SJCRH30 (cell line): ENCODE measurements around the gene RGMA. TPM values are rescaled to one million over a fixed set of nuclear protein-coding genes. Genes with fewer than 3 reads are reported as not detected.
A peak's percentile ranks its signal among the peaks of the same experiment; 100 is the strongest.

Source experiments
- DNase-seq, 2 experiments: peaks; one replicate each; pipeline ENCODE4 v3.0.0-alpha.2; 2015 to 2020
- H3K27ac ChIP-seq: fragments of 250-450 bp; sonication (Bioruptor Pico); 2 replicates; pipeline ENCODE4 v1.5.1; 2020; ENCODE audit warnings: mild to moderate bottlenecking, moderate library complexity
- H3K27me3 ChIP-seq: fragments of 250-450 bp; sonication (Bioruptor Pico); 2 replicates; pipeline ENCODE4 v1.5.1; 2020; ENCODE audit warnings: mild to moderate bottlenecking, moderate library complexity
- H3K36me3 ChIP-seq: fragments of 250-450 bp; sonication (Bioruptor Pico); 2 replicates; pipeline ENCODE4 v1.5.1; 2020; ENCODE audit warnings: mild to moderate bottlenecking, moderate library complexity
- H3K4me1 ChIP-seq: fragments of 250-450 bp; sonication (Bioruptor Pico); 2 replicates; pipeline ENCODE4 v1.5.1; 2020; ENCODE audit warnings: mild to moderate bottlenecking, moderate library complexity
- H3K4me3 ChIP-seq: fragments of 250-450 bp; sonication (Bioruptor Pico); 2 replicates; pipeline ENCODE4 v1.5.1; 2020; ENCODE audit warnings: mild to moderate bottlenecking, moderate library complexity
- H3K9me3 ChIP-seq: fragments of 250-450 bp; sonication (Bioruptor Pico); replicated peaks from 2 replicates; pipeline ENCODE4 v1.5.1; 2020; ENCODE audit warnings: mild to moderate bottlenecking, moderate library complexity
- total RNA-seq: library from RNA; depleted of rRNA; stranded (reverse); fragments of >200 nt; shearing (Covaris generic); gene quantifications from 2 replicates; pipeline ENCODE4 v1.2.3, GENCODE V29; 2014

RGMA gene
- total RNA-seq, 1 experiment from 2014 or later = 52.7 TPM

DNA sequence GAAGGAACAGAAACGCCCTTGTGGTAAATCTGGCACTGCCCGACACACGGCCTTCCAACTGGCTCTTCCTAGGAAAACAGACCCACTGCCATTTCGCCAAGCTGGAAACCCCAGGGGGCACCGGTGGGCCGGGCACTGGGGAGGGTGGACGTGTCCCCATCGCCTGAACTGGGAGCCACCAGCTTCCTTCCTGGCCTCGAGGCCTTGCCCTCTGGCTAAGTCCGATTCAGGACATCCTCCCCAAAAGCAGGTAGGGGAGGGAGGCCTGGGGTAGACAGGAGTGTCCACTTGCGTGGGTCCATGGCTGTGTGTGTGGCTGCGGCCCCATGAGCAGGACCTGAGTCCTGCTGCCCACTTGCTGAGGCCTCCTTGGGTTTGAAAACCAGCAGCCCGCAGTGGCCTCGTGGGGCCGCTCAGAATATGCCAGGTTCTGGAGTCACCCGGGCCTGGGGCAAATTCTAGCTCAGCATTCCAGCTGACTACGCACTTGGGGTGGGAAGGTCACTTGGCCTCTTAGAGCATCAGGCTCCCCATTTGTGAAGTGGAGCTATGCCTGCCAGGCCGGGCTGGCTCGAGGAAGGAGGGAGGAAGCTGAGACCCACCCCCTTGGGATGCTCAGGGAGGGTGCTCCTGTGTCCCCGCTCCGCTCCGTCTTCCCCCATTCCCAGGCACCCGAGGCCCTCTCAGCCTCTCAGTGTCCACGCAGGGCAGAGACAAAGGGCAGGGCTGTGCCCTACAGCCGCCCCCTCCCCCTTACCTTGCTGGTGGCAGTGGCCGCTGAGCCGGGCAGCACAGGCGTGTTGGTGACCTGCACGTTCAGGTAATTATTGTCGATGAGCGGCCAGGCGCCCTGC lies 37.5 kb downstream of the RGMA start:
- Histone ChIP-seq H3K4me3 (no peak overlapping the region), H3K4me1 (no peaks in the 10 kb centered on the region), H3K9me3 (peaks cover 1% of the 10 kb centered on the region; the same call in 1 of the 2 replicates), H3K36me3 (peaks cover 91% of the 10 kb centered on the region), H3K27ac (no peak overlapping the region), H3K27me3 (no peaks in the 10 kb centered on the region)
- no peak for DNase-seq

DNA sequence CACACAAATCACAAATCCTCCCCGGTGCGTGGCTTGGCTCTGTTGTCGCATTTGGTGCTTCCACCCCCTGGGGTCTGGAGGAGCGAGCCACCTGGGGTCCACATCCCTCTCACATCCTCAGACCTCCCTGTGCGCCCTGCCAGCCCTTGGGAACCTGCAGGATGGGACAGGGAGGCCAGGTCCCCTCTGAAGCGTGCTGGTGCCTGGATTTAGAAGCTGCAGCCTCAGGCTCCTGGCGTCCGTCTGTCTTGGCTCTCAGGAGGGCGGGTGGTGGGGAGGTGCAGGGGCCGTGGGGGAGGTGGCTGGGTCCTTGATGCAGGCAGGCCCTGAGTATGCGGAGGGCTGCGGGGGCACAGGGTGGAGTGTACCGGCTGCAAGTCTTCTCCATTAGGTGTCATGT lies 38.4 kb downstream of the RGMA start:
- H3K9me3 ChIP-seq = peaks cover 8% of the 10 kb centered on the region; the same call in 1 of the 2 replicates

DNA sequence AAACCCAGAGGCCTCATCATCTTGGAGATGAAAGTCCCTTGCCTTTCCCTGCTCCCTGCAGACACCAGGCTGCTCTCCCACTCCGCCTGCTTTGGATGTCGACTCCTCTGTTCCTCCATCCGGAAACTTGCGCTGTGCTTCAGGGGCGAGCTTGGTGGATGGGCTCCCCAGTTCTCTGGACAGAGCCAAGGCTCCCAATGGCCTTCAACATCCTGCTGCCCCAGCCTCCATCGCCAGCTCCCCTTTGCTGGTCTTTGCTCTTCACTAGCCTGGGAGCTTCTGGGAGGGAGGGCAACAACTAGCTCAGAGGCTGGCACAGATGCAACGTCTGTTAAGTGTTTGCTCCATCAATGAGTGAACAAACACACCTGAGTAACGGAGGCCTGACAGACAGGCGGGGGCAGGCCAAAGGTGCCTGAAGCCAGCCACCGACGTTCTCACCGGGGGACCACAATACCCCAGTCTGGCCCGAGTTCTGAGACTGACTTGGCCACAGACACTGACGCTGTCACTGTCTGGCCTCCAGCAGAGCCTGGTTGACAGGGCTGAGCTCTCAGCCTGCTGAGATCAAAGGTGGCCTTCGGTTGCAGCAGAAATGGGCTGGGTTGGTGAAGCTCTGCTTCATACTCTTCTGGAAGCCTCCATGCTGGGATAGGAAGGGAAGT lies 39.0 kb downstream of the RGMA start:
- Histone ChIP-seq H3K9me3 (peaks cover 8% of the 10 kb centered on the region; the same call in 1 of the 2 replicates), H3K36me3 (peaks cover 93% of the 10 kb centered on the region), H3K27ac (no peak overlapping the region), H3K4me1 (no peaks in the 10 kb centered on the region), H3K4me3 (no peak overlapping the region), H3K27me3 (no peaks in the 10 kb centered on the region)
- DNase-seq = no peak

More for the DNA sequence above, 38.4 kb downstream of the RGMA start:
- H3K36me3 ChIP-seq = peaks cover 92% of the 10 kb centered on the region
- no peak overlapping the region for H3K4me3 ChIP-seq
- H3K4me1 ChIP-seq = no peaks in the 10 kb centered on the region
- DNase-seq = no peak
- no peaks in the 10 kb centered on the region for H3K27me3 ChIP-seq
- no peak overlapping the region for H3K27ac ChIP-seq

DNA sequence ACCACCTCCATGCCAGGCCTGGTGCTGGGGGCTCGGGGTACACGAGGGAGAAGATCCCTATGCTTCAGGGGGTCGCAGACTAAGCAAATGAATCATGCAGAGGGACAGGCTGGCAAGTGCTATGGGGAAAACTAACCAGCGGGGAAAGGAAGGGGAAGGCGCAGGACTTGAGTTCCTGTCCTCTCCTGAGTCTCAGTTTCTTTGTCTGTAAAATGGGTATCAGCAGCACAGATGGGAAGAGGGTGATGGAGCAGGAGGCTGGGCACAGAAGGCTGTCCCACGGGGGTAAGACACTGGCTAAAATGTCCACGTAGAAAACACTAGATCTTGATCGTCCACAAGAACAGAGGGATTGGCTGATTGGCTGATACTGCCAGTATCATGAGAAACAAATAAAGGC lies 39.8 kb downstream of the RGMA start:
- DNase-seq = no peak
- no peak overlapping the region for H3K27ac ChIP-seq
- no peaks in the 10 kb centered on the region for H3K27me3 ChIP-seq
- H3K4me3 ChIP-seq = no peak overlapping the region
- peaks cover 8% of the 10 kb centered on the region; the same call in 1 of the 2 replicates for H3K9me3 ChIP-seq
- peaks cover 92% of the 10 kb centered on the region for H3K36me3 ChIP-seq
- H3K4me1 ChIP-seq = no peaks in the 10 kb centered on the region

DNA sequence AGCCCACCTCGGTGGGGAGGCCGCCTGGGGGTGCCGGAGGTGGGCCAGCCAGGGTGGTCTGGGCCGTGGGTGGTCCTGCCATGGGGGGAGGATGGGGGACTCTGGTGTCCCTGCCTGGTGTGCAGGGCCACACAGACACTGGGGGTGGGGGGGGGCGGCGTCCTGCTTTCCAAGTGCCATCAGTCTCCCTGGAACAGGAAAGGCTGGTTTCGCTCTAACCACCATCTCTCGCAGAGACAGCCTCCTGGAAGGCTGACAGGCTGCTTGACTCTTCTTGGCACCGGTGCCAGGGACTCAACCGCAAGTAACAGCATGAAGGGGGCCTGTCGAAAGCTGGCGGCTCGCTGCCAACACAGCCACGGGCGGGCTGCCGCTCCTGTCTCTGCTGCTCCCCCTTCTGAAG lies 40.3 kb downstream of the RGMA start:
- Histone ChIP-seq H3K9me3 (peaks cover 8% of the 10 kb centered on the region; the same call in 1 of the 2 replicates), H3K4me1 (no peaks in the 10 kb centered on the region), H3K27me3 (no peaks in the 10 kb centered on the region), H3K27ac (no peak overlapping the region), H3K36me3 (peaks cover 93% of the 10 kb centered on the region), H3K4me3 (no peak overlapping the region)
- DNase-seq = peak in 1 of 2 experiments; percentile 37

DNA sequence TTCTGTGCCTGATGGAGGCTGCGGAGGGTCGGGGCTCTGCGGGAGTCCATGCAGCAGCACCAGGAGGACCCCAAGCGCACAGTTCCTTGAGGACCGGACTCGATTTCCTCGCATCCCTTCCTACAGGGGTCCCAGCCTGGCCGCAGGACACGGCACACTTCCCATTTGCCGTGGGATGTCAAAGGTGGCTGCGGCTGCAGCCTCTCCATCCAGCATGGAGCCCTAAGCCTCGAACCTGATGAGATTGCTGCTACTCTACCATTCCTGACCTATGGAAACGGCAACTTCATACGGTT lies 40.6 kb downstream of the RGMA start:
- DNase-seq = no peak
- H3K27ac ChIP-seq = no peak overlapping the region

DNA sequence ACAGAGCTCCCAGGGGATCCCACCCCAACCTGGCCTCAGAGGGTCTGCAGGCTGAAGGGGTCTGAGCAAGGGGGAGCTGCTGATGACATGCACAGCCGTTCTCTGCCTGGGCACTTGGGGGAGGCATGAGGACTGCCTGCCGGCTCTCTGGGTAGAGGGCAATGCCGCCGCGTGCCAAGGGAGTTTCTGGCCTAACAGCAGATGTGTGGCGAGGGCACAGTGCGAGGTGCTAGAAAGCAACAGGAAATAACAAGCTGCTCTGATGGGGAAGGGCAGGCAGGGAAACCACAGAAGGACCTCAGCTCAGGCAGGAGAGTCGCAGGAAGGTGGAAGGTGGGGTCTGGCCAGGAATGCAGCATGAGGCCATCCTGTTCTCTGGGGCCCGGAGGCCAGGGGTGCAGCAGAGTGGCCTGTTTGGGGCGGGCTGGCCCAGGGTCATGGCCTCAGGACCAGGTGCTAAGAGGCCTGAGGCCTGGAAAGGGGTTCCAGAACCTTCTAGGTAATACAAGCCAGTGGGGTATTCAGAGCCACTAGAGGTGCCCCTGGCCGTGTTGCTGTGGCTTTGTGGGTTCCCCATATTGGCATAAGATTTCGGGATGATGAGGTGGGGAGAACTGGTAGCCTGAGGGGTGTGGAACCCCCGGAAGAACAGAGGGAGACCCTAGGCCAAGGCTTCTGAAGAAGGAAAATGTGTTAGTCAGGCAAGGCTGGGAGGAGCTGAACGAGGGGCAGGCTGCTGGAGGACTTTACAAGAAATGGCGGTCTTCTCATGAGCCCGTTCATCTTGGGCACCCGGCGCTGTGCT lies 41.2 kb downstream of the RGMA start:
- Histone ChIP-seq H3K27ac (no peak overlapping the region), H3K9me3 (peaks cover 8% of the 10 kb centered on the region; the same call in 1 of the 2 replicates), H3K27me3 (no peaks in the 10 kb centered on the region), H3K36me3 (peaks cover 92% of the 10 kb centered on the region), H3K4me1 (no peaks in the 10 kb centered on the region), H3K4me3 (no peak overlapping the region)
- no peak for DNase-seq

More for the DNA sequence above, 40.6 kb downstream of the RGMA start:
- H3K9me3 ChIP-seq = peaks cover 8% of the 10 kb centered on the region; the same call in 1 of the 2 replicates
- H3K36me3 ChIP-seq = peaks cover 91% of the 10 kb centered on the region
- H3K27me3 ChIP-seq = no peaks in the 10 kb centered on the region
- H3K4me1 ChIP-seq = no peaks in the 10 kb centered on the region
- H3K4me3 ChIP-seq = no peak overlapping the region

DNA sequence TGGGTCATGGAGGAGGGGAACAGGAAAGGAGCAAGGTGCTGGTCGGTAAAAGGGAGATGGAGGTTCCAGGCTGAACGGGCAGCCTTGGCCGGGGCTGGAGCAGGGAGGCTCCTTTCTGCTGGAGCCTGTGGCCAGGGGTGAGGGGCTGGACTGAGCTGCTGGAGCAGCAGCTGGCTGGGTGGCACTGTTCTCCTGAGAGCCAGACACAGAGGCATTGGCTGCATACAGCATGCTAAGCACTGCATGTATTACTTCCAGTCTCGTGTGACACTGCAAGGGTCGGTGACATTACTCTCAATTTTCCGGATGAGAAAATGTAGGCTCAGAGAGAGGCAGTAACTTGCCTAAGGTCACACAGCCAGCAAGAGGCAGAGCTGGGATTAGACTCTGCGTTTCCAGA lies 42.3 kb downstream of the RGMA start:
- Histone ChIP-seq H3K4me1 (no peaks in the 10 kb centered on the region), H3K36me3 (peaks cover 89% of the 10 kb centered on the region), H3K4me3 (no peak overlapping the region), H3K9me3 (peaks cover 8% of the 10 kb centered on the region; the same call in 1 of the 2 replicates), H3K27me3 (no peaks in the 10 kb centered on the region), H3K27ac (no peak overlapping the region)
- no peak for DNase-seq

DNA sequence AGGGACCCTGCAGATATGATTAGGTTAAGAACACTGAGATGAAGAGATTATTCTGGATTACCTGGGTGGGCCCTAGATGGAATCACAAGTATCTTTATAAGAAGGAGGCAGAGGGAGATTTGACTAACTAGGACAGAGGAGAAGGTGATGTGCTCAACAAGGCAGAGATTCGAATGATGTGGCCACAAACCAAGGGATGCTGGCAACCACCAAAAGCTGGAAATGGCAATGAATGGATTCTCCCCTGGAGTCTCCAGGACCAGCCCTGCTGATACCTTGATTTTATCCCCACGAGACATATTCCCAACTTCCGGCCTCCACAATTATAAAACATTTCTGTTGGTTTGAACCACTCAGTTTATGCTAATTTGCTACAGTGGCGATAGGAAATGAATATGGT lies 42.9 kb downstream of the RGMA start:
- no peak overlapping the region for H3K4me3 ChIP-seq
- no peak overlapping the region for H3K27ac ChIP-seq
- peaks cover 83% of the 10 kb centered on the region for H3K36me3 ChIP-seq
- no peaks in the 10 kb centered on the region for H3K4me1 ChIP-seq
- no peak for DNase-seq
- H3K27me3 ChIP-seq = no peaks in the 10 kb centered on the region
- peaks cover 8% of the 10 kb centered on the region; the same call in 1 of the 2 replicates for H3K9me3 ChIP-seq

DNA sequence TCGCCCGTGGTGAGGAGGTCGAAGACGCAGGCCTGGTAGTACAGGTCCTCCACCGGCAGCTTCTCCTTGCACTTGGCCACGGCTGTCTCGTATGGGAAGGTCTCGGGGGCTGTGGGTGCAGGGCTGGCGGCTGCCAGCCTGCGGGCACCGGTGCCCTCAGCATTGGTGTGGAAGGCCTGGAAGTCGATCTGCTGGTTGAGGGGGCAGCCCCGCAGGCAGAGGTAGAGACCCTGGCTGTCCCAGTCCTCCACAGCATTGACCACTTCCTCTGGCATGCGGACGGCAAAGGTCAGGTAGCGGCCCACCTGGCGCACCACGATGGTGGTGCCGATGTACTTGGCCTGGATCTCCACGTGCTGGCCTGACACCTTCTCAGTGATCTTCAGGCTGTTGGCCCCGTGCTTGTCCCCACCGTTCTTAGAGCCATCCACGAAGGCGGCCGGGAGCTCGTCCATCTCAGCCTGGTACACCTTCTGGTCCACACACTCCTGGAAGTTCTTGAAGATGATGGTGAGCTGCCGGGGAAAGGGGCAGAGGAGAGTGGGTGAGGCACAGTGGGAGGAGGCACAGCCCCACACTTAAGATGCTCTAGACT lies 43.7 kb downstream of the RGMA start:
- Histone ChIP-seq H3K36me3 (peaks cover 75% of the 10 kb centered on the region), H3K27me3 (no peaks in the 10 kb centered on the region), H3K4me1 (no peaks in the 10 kb centered on the region)

DNA sequence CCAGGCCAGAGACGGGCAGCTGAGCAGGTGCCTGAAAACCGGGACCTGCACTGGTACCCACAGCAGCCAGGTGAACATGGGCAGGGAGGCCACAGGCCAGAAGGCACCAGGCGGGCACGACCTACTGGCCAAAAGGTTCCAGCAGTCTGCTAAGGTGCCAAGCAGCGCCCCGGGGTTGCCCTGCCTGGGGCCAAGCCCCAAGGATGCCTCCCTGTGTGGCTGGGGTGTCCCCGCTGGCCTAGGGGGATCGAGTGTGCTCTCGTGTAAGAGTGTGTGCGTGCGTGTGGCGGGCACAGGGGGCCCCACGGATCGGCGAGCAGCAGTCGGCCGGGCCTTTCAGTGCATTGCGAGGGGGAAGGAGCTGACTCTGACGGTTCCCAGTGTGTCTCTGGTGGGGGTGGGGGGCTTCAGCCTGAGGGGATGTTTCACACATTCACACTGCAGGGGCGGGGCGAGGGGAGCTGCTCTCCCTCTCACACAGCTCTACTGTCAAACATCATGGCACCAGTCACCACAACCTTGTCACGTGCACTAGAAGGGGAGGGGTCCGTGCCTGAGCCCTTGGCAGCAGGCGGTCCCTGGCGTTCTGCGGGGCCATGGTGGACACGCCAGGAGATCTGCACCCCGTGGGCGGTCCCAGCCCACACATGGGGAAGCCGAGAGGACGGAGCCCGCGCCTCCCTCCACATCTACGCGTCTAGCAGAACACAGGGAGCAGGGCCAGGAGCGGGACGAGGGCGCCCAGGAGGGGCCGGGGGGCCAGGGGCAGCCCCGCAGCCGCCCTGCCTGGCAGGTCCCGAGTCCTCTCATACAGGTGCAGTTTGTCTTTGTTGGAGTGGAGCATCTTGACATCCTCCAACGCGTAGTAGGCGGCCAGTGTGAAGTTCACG lies 44.5 kb downstream of the RGMA start:
- Histone ChIP-seq H3K36me3 (peaks cover 68% of the 10 kb centered on the region), H3K27me3 (no peaks in the 10 kb centered on the region), H3K9me3 (peaks cover 8% of the 10 kb centered on the region; the same call in 1 of the 2 replicates), H3K4me3 (no peak overlapping the region), H3K4me1 (no peaks in the 10 kb centered on the region), H3K27ac (no peak overlapping the region)
- DNase-seq = no peak

More for the DNA sequence above, 43.7 kb downstream of the RGMA start:
- peaks cover 8% of the 10 kb centered on the region; the same call in 1 of the 2 replicates for H3K9me3 ChIP-seq
- no peak for DNase-seq
- H3K27ac ChIP-seq = no peak overlapping the region
- no peak overlapping the region for H3K4me3 ChIP-seq

DNA sequence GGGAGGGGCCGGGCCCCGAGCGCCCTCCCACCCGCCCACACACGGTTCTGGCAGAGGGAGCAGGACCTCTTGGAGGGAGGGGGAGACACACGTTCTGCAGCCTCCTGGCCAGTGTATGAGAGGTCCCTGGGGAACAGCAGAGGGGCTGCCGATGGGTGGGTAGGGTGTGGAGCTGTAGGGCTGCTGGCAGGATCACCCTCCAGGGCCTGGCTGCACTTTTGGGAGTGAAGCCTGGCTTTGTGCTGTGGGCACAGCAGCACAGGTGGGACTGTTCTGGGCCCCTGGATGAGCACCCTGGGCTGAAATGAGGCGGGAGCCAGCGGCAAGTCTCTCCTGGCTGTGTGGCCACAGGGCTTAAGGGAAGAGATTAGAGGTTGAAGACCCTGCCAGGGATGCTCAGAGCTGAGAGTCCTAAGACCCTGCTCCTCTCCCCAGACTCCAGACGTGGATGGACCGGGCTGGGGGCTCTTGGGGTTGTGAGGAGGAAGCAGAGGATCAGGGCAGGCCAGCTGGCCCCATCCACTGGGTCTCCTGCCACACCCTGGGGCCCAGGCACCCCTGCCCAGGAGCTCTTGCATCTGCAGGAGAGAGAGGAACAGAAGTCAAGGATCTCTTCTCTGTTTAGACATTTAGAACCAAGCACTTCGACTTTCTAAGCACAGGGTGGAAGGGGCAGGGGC lies 45.2 kb downstream of the RGMA start:
- no peak overlapping the region for H3K4me3 ChIP-seq
- no peak for DNase-seq
- H3K27ac ChIP-seq = no peak overlapping the region
- peaks cover 8% of the 10 kb centered on the region; the same call in 1 of the 2 replicates for H3K9me3 ChIP-seq
- no peaks in the 10 kb centered on the region for H3K4me1 ChIP-seq
- H3K27me3 ChIP-seq = no peaks in the 10 kb centered on the region
- peaks cover 60% of the 10 kb centered on the region for H3K36me3 ChIP-seq

DNA sequence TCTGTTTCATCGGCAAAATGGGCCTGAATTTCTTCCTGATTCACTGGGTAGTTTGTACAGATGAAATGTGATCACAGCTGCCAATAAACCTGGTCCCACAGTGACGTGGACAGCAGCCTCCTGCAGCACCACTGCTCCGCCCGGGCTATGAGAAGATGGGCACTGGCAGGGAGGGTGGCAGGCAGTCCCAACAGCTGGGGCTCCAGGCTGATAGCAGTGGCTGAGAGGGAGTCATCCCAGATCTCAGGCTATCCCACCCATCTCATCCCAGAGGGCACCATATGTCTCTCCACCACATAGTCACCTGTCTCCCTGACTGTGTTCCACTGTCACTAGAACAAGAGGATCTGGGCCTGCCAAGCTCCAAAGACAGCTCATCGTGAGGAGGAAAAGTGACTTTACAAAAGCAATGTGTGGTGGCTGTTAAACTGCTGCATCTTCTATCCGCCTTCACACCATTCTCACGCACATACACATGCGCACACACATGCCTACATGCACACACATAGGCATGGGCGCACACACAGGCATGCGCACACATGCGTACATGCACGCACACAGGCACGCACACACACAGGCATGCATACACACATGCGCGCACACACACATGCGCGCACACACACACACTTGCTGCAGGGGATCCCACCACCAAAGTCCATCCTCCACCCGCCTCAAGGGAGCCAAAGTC lies 46.2 kb downstream of the RGMA start:
- no peak overlapping the region for H3K4me3 ChIP-seq
- H3K9me3 ChIP-seq = peaks cover 8% of the 10 kb centered on the region; the same call in 1 of the 2 replicates
- DNase-seq = no peak
- peaks cover 52% of the 10 kb centered on the region for H3K36me3 ChIP-seq
- no peaks in the 10 kb centered on the region for H3K27me3 ChIP-seq
- H3K4me1 ChIP-seq = peaks cover 5% of the 10 kb centered on the region
- H3K27ac ChIP-seq = no peak overlapping the region
